B cell (primary cell): ENCODE results near the gene INAFM2. TPM values are rescaled to one million over a fixed set of nuclear protein-coding genes. Genes with fewer than 3 reads are reported as not detected.

ENCODE experiments used
- ATAC-seq: fragments of 200-7000 bp; cut with Tn5 transposase; one replicate; pipeline ENCODE4 v1.10.0; 2021; ENCODE audit warnings: low read depth, mild to moderate bottlenecking, moderate number of reproducible peaks, moderate library complexity
- CTCF ChIA-PET: fragments of 350-600 bp; sonication (Branson Sonifier 250); formaldehyde crosslinking; loops from one replicate; lab custom pipeline; 2021; ENCODE audit warnings: antibody characterized with exemption, inconsistent platforms; lab: Charles Lee
- POLR2A ChIA-PET: fragments of 350-600 bp; sonication (Branson Sonifier 250); formaldehyde crosslinking; loops from one replicate; lab custom pipeline; 2021; ENCODE audit warnings: antibody characterized with exemption; lab: Charles Lee
- DNase-seq: peaks from one replicate; pipeline ENCODE4 v3.0.0; 2013
- H2AFZ ChIP-seq: 2 replicates; pipeline ENCODE4 v1.6.1; 2012; ENCODE audit warnings: mild to moderate bottlenecking, low read depth, low read length; ENCODE audit not compliant: insufficient read depth, poor library complexity, severe bottlenecking
- H3K27ac ChIP-seq, 2 donors: 1 replicate in 1 of 2; 2 replicates in 1 of 2; pipeline ENCODE4 v1.5.1; 2012 to 2013; ENCODE audit warnings: low read length in 2 of 2, mild to moderate bottlenecking in 2 of 2, moderate library complexity in 1 of 2
- H3K27me3 ChIP-seq, 4 experiments: fragments of 200-600 bp in 1 of 4; sonication (generic) in 1 of 4; replicated peaks in 1 of 4; 1 replicate in 2 of 4; 2 replicates in 2 of 4; pipeline versions ENCODE4 v1.6.1 to v1.7.0; 2013 to 2016; ENCODE audit warnings: low read length in 3 of 4, mild to moderate bottlenecking in 2 of 4, mixed read lengths in 1 of 4, moderate library complexity in 1 of 4; ENCODE audit not compliant: insufficient read depth in 4 of 4, control insufficient read depth in 3 of 4; ENCODE audit errors: control extremely low read depth in 1 of 4
- H3K36me3 ChIP-seq, 2 experiments: replicated peaks in 1 of 2; 1 replicate in 1 of 2; 2 replicates in 1 of 2; pipeline versions ENCODE4 v1.6.1 to v1.7.1; 2013; ENCODE audit warnings: low read length in 1 of 2; ENCODE audit not compliant: insufficient read depth in 2 of 2, control insufficient read depth in 1 of 2; ENCODE audit errors: control extremely low read depth in 1 of 2, extremely low read depth in 1 of 2
- H3K4me1 ChIP-seq, 2 donors: fragments of 200-600 bp in 1 of 2; sonication (generic) in 1 of 2; 1 replicate in 1 of 2; 2 replicates in 1 of 2; pipeline versions ENCODE4 v1.5.1 to v1.6.1; 2013 to 2017; ENCODE audit warnings: low read length in 2 of 2; ENCODE audit not compliant: control insufficient read depth in 2 of 2, insufficient read depth in 2 of 2
- H3K4me2 ChIP-seq: replicated peaks from 2 replicates; pipeline ENCODE3; 2012; ENCODE audit warnings: mild to moderate bottlenecking, low read depth, low read length; ENCODE audit not compliant: poor library complexity, severe bottlenecking
- H3K4me3 ChIP-seq, 5 experiments: fragments of 200-600 bp in 1 of 5; sonication (generic) in 1 of 5; 1 replicate in 3 of 5; 2 replicates in 2 of 5; pipeline versions ENCODE4 v1.5.1 to v1.7.0; 2011 to 2016; ENCODE audit warnings: low read length in 4 of 5, mild to moderate bottlenecking in 4 of 5, low read depth in 2 of 5, control low read depth in 1 of 5, moderate library complexity in 1 of 5; ENCODE audit not compliant: insufficient read depth in 1 of 5; ENCODE audit errors: control extremely low read depth in 1 of 5, extremely low read depth in 1 of 5
- H3K79me2 ChIP-seq: fragments of 200-600 bp; sonication (generic); one replicate; pipeline ENCODE4 v1.6.0; 2016; ENCODE audit warnings: low read length; ENCODE audit not compliant: control insufficient read depth, insufficient read depth
- H3K9ac ChIP-seq: fragments of 200-600 bp; sonication (generic); 2 replicates; pipeline ENCODE4 v1.6.1; 2017; ENCODE audit warnings: mild to moderate bottlenecking, low read length, moderate library complexity
- H3K9me3 ChIP-seq, 3 donors: one replicate each; pipeline versions ENCODE4 v1.6.1 to v1.7.1; 2013; ENCODE audit warnings: low read length in 2 of 3; ENCODE audit not compliant: control insufficient read depth in 2 of 3, insufficient read depth in 1 of 3; ENCODE audit errors: control extremely low read depth in 1 of 3
- H4K20me1 ChIP-seq: 2 replicates; pipeline ENCODE4 v1.6.0; 2012; ENCODE audit warnings: mild to moderate bottlenecking, low read length; ENCODE audit not compliant: insufficient read depth, control insufficient read depth, poor library complexity, severe bottlenecking
- H3K27ac Mint-ChIP-seq: one replicate; pipeline ENCODE4 v1.8.0; 2021; ENCODE audit warnings: mixed read lengths
- H3K27me3 Mint-ChIP-seq: one replicate; pipeline ENCODE4 v1.8.0; 2021; ENCODE audit warnings: mixed read lengths
- H3K4me1 Mint-ChIP-seq: one replicate; pipeline ENCODE4 v1.8.0; 2021; ENCODE audit warnings: mixed read lengths
- H3K4me3 Mint-ChIP-seq: one replicate; pipeline ENCODE4 v1.8.0; 2021; ENCODE audit warnings: mixed read lengths
- H3K9me3 Mint-ChIP-seq: one replicate; pipeline ENCODE4 v1.8.0; 2022; ENCODE audit warnings: mixed read lengths; ENCODE audit not compliant: insufficient read depth
- EZH2 ChIP-seq: IDR thresholded peaks from 2 replicates; pipeline ENCODE4 v1.6.1; 2012; ENCODE audit warnings: borderline replicate concordance, low read depth, mild to moderate bottlenecking, moderate library complexity, low read length; ENCODE audit not compliant: insufficient read depth, poor library complexity, severe bottlenecking
- WGBS: methylation state at CpG from one replicate; pipeline ENCODE4 v1.1.5; 2013; ENCODE audit warnings: missing lambda C conversion rate; ENCODE audit not compliant: insufficient coverage; 5-methylcytosine and 5-hydroxymethylcytosine counted together
- intact Hi-C: fragments of 100-400 bp; cut with micrococcal nuclease; formaldehyde crosslinking; loops from one replicate; pipeline ENCODE4 v1.10.0; 2022
- polyA plus RNA-seq: library from polyadenylated mRNA; depleted of rRNA; stranded (reverse); fragments of >200 nt; gene quantifications from 2 replicates; pipeline ENCODE4 v1.2.3, GENCODE V29; 2012
- total RNA-seq, 2 donors: library from RNA; stranded (reverse); fragments of 120-200 nt in 1 of 2; gene quantifications; 1 replicate in 1 of 2; 2 replicates in 1 of 2; pipeline versions ENCODE4 v1.2.3 to v1.2.4, GENCODE V29; 2013 to 2022
- TF ChIP-seq, protein P1 (sequence below): fragments of 200-600 bp; IDR thresholded peaks from one replicate; pipeline ENCODE4 v1.8.0; 2022; ENCODE audit warnings: antibody characterized with exemption, mild to moderate bottlenecking

Gene INAFM2
- total and polyA plus RNA-seq, 2 donors (not counting 1 experiment from before 2014, with no cell fraction given), result 3.0 to 7.0 TPM

DNA sequence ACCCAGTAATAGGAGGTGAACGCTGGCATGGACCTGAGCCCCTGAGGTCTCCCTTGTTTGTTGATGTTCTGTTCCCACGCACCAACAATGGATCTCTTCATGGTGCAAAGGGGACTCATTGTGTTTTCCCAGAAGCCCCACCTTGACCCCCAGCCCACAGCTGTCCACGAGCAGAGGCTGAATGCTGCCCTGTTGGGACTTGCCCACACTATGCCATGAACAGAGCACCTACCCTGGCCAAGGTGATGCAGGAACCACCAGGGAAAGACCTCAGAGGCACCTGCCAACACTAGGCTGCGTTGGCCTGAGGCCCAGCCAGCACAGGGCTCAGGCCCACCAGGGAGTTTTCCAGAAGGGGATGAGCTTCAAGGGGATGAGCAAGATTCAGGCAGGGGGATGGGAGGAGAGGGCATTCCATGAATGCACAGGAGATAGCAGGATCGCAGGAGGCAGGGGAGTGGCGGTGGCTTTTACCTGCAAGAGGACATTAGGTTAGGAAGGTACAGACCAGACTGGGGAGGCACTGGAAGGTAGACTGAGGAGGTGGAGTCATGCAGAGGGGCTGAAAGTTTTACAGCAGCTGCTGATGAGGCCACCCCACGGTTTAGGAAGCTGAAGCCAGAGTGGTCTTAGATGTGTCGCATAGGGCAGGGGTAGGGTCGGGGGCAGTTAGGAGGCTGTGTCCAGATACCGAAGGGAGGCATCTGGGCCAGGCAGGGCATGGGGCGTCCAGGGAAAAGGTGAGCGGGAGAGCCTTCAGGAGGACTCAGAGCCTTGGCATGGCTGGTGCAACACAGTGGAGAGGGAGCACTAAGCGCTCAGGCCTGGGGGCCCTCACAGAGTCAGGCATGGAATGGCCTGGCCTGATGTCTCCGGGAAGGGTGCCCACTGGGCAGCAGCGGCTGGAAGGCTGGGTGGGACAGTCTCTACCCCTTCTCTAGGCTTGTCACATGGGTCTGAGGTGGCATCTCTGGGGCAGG is 23.4 kb downstream of the INAFM2 start:
- CTCF ChIA-PET, result interaction anchor here (0.6 to 15.0 kb wide), 3 partner anchors 10 to 514 kb away, joined by 3 to 308 read pairs (median 3); no protein-coding TSS in a partner anchor
- H4K20me1 ChIP-seq, result no peaks in the 10 kb centered on the region
- WGBS, result 94% methylated on average over 15 of the region's 15 CpGs
- no peaks in the 10 kb centered on the region for H3K27me3 ChIP-seq
- TF ChIP-seq, protein P1, sequence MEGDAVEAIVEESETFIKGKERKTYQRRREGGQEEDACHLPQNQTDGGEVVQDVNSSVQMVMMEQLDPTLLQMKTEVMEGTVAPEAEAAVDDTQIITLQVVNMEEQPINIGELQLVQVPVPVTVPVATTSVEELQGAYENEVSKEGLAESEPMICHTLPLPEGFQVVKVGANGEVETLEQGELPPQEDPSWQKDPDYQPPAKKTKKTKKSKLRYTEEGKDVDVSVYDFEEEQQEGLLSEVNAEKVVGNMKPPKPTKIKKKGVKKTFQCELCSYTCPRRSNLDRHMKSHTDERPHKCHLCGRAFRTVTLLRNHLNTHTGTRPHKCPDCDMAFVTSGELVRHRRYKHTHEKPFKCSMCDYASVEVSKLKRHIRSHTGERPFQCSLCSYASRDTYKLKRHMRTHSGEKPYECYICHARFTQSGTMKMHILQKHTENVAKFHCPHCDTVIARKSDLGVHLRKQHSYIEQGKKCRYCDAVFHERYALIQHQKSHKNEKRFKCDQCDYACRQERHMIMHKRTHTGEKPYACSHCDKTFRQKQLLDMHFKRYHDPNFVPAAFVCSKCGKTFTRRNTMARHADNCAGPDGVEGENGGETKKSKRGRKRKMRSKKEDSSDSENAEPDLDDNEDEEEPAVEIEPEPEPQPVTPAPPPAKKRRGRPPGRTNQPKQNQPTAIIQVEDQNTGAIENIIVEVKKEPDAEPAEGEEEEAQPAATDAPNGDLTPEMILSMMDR, result no peak
- TF ChIP-seq EZH2, result no peak
- DNase-seq, result no peak
- H3K4me3 ChIP-seq, result no peak overlapping the region
- POLR2A ChIA-PET, result no interaction called here
- no peak overlapping the region for H3K9ac ChIP-seq
- no peaks in the 10 kb centered on the region for H3K36me3 ChIP-seq
- no peak overlapping the region for H3K4me2 ChIP-seq
- Mint-ChIP-seq H3K4me1 (no peaks in the 10 kb centered on the region), H3K9me3 (no peaks in the 10 kb centered on the region), H3K27me3 (no peaks in the 10 kb centered on the region), H3K4me3 (no peak overlapping the region), H3K27ac (no peak overlapping the region)
- no peaks in the 10 kb centered on the region for H3K4me1 ChIP-seq
- no peak for ATAC-seq
- intact Hi-C loops, result no loop called here
- H3K27ac ChIP-seq, result no peak overlapping the region
- H3K9me3 ChIP-seq, result no peaks in the 10 kb centered on the region
- H2AFZ ChIP-seq, result no peak overlapping the region
- H3K79me2 ChIP-seq, result no peaks in the 10 kb centered on the region
